Natural killer cell (primary cell): Measurements from ENCODE around the gene KIF2A. TPM values are rescaled to one million over a fixed set of nuclear protein-coding genes. Genes with fewer than 3 reads are reported as not detected.

Experiments used
- ATAC-seq, 3 donors: fragments of 150-1000 bp in 2 of 3; fragments of 200-7000 bp in 1 of 3; cut with Tn5 transposase; 1 replicate in 1 of 3; 2 replicates in 2 of 3; pipeline ENCODE4 v1.10.0; 2021; ENCODE audit warnings: mild to moderate bottlenecking in 2 of 3, moderate library complexity in 2 of 3
- DNase-seq, 2 donors: peaks; one replicate each; pipeline versions ENCODE4 v3.0.0 to v3.0.0-alpha.2; 2013 to 2021; ENCODE audit warnings: mixed read lengths in 1 of 2
- H3K27ac ChIP-seq: one replicate; pipeline ENCODE4 v1.5.1; 2013; ENCODE audit warnings: mild to moderate bottlenecking, low read length
- H3K27me3 ChIP-seq: one replicate; pipeline ENCODE4 v1.6.1; 2013; ENCODE audit warnings: low read length; ENCODE audit not compliant: control insufficient read depth, insufficient read depth
- H3K36me3 ChIP-seq: one replicate; pipeline ENCODE4 v1.6.1; 2013; ENCODE audit warnings: low read length; ENCODE audit not compliant: control insufficient read depth, insufficient read depth
- H3K4me1 ChIP-seq: one replicate; pipeline ENCODE4 v1.6.1; 2013; ENCODE audit warnings: low read length; ENCODE audit not compliant: control insufficient read depth, insufficient read depth
- H3K4me3 ChIP-seq: one replicate; pipeline ENCODE4 v1.5.1; 2013; ENCODE audit warnings: low read length
- H3K9me3 ChIP-seq: one replicate; pipeline ENCODE4 v1.6.1; 2013; ENCODE audit warnings: low read length; ENCODE audit not compliant: control insufficient read depth, insufficient read depth
- H3K27ac Mint-ChIP-seq, 2 donors: one replicate each; pipeline ENCODE4 v1.8.0; 2022; ENCODE audit warnings: mild to moderate bottlenecking in 2 of 2, mixed read lengths in 2 of 2, moderate library complexity in 1 of 2
- H3K27me3 Mint-ChIP-seq, 2 donors: one replicate each; pipeline ENCODE4 v1.8.0; 2022; ENCODE audit warnings: low read depth in 2 of 2, mixed read lengths in 2 of 2
- H3K36me3 Mint-ChIP-seq: one replicate; pipeline ENCODE4 v1.8.0; 2022; ENCODE audit warnings: mixed read lengths
- H3K4me1 Mint-ChIP-seq, 2 donors: one replicate each; pipeline ENCODE4 v1.8.0; 2022; ENCODE audit warnings: mixed read lengths in 2 of 2
- H3K4me3 Mint-ChIP-seq: one replicate; pipeline ENCODE4 v1.8.0; 2022; ENCODE audit warnings: mild to moderate bottlenecking, moderate library complexity, mixed read lengths
- H3K9me3 Mint-ChIP-seq, 2 donors: one replicate each; pipeline ENCODE4 v1.8.0; 2022; ENCODE audit warnings: mixed read lengths in 2 of 2
- WGBS: methylation state at CpG from one replicate; pipeline ENCODE4 v1.1.7; 2013; ENCODE audit warnings: missing lambda C conversion rate; ENCODE audit not compliant: insufficient coverage; 5-methylcytosine and 5-hydroxymethylcytosine counted together
- intact Hi-C: fragments of 100-400 bp; cut with micrococcal nuclease; formaldehyde crosslinking; loops from one replicate; pipeline ENCODE4 v1.14.2; 2022
- total RNA-seq, 4 donors: library from RNA; stranded (reverse); fragments of 120-200 nt in 1 of 4; gene quantifications; one replicate each; pipeline versions ENCODE4 v1.2.3 to v1.2.4, GENCODE V29; 2013 to 2022
- TF ChIP-seq, protein P1 (sequence below): fragments of 200-600 bp; IDR thresholded peaks from one replicate; pipeline ENCODE4 v1.8.0; 2022; ENCODE audit warnings: antibody characterized with exemption

KIF2A gene
- total RNA-seq, 3 donors from 2014 or later (not counting 1 experiment from before 2014, with no cell fraction given) = 80.4 to 95.2 (median 80.6) TPM

DNA sequence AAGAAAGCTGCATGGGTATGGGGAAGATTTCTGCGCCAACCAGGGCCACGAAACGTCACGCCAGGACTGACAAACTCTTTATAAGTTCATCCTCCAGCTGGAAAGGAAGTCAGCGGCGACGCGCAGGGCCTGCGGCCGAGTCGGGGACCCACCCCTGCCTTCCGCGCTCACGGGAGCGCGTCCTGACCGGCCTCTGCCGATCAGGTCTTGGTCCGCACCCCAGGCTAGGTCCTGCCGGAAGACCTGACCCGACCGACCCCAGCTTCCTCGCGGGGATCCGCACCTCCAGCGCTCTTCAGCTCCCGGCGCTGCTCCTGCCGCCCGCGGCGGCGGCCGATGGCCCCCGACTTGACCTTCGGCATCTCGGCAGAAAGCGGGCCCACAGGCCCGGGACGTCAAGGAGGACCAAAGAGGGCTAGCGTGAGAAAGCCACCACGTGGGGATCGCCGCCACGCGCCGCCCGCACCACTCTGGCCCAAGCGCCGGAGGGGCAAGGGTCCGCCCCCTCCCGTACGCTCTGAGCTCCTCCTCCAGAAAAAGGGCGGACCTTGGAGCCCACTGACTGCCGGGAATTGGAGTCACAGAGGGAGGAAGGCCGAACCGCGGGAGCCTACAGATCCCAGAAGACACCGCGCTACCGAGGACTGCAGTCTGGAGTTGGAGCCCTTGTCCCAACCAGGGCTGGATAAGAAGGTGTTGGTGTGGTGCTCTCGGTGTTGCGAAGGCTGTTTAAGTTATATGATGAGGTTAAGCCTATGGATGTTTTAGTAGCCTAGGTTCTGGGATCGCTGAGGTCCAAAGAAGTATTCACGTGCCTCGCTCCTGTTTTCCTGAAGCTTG, 97.6 kb downstream of the KIF2A start, which contains the start of gene DIMT1:
Gene DIMT1 (minus strand): TSS at position 495 of the 840 bp plus-strand sequence. CDS start 133 bp downstream, at position 362.
- Histone ChIP-seq H3K27me3 (no peaks in the 10 kb centered on the region), H3K4me1 (no peaks in the 10 kb centered on the region), H3K4me3 (peak within 1 kb of the TSS; percentile 73), H3K36me3 (peaks cover 2% of the 10 kb centered on the region), H3K9me3 (no peaks in the 10 kb centered on the region), H3K27ac (peak within 1 kb of the TSS; percentile 92)
- under 1% methylated on average over 66 of the region's 66 CpGs for WGBS
- peak; percentile 88 to 96 for DNase-seq
- no peaks in the 10 kb centered on the region for H3K27me3 Mint-ChIP-seq
- no peaks in the 10 kb centered on the region for H3K9me3 Mint-ChIP-seq
- no peaks in the 10 kb centered on the region for H3K36me3 Mint-ChIP-seq
- TF ChIP-seq, protein P1, sequence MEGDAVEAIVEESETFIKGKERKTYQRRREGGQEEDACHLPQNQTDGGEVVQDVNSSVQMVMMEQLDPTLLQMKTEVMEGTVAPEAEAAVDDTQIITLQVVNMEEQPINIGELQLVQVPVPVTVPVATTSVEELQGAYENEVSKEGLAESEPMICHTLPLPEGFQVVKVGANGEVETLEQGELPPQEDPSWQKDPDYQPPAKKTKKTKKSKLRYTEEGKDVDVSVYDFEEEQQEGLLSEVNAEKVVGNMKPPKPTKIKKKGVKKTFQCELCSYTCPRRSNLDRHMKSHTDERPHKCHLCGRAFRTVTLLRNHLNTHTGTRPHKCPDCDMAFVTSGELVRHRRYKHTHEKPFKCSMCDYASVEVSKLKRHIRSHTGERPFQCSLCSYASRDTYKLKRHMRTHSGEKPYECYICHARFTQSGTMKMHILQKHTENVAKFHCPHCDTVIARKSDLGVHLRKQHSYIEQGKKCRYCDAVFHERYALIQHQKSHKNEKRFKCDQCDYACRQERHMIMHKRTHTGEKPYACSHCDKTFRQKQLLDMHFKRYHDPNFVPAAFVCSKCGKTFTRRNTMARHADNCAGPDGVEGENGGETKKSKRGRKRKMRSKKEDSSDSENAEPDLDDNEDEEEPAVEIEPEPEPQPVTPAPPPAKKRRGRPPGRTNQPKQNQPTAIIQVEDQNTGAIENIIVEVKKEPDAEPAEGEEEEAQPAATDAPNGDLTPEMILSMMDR = no peak
- H3K27ac Mint-ChIP-seq = peak within 1 kb of the TSS; percentile 94 to 96
- peaks cover 25 to 30% of the 10 kb centered on the region in 2 donors for H3K4me1 Mint-ChIP-seq
- intact Hi-C loops = loop anchor here (1.0 to 2.0 kb wide), 2 partner anchors 9 to 97 kb away; partner anchors contain the start of genes IPO11 and KIF2A
- peak within 1 kb of the TSS; percentile 98 for H3K4me3 Mint-ChIP-seq
- ATAC-seq = peak; percentile 97 to 100 (median 97)

DNA sequence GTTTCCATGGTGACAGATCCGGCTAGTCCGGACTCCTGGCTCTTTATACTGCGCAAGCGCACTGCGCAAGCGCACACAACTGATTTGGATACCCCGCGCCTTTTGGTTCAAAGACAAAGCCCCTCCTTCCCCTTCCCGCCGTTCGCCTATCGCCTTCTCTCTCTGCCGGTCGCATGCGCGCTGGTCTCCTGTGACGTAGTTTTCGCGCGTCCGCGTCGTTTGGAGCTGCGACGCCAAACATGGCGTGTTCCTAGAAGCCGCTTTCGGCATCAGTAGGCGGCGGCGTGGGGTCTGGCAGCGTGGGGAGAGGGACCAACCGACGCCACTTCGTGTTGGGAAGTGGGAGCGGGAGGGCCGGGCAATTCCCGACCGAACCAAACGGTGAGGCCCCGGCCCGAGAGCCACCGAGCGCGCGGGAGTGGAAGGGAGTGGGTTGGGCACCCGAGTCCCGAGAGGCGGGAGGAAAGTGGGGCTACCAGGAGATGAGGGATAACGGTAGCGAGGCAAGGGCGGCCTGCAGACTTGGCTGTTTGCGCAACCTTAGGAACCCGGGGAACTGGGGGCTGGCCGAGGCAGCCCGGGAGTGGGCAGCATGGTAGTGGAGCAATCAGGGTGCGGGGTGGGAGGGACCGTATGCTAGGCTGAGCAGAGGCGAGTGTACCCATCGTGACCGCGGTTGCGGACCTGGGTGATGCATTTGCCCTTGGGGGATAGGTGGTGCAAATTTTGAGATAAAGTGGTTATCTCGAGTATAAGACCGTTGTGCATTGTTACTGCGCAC, 106.7 kb downstream of the KIF2A start, which contains the start of gene IPO11:
Gene IPO11 (plus strand): TSS at position 215 of the 781 bp plus-strand sequence. CDS start 24,517 bp downstream, outside the sequence.
- H3K27ac Mint-ChIP-seq = peak within 1 kb of the TSS; percentile 92 to 93
- H3K27me3 Mint-ChIP-seq = no peaks in the 10 kb centered on the region
- TF ChIP-seq, protein P1 = no peak
- Histone ChIP-seq H3K4me3 (peak within 1 kb of the TSS; percentile 79), H3K27me3 (no peaks in the 10 kb centered on the region), H3K27ac (peak within 1 kb of the TSS; percentile 60), H3K9me3 (no peaks in the 10 kb centered on the region), H3K36me3 (no peaks in the 10 kb centered on the region), H3K4me1 (peaks cover 13% of the 10 kb centered on the region)
- no peaks in the 10 kb centered on the region for H3K36me3 Mint-ChIP-seq
- WGBS = under 1% methylated on average over 66 of the region's 66 CpGs
- H3K9me3 Mint-ChIP-seq = no peaks in the 10 kb centered on the region
- intact Hi-C loops = loop anchor here (1.0 kb wide), 2 partner anchors 8 to 166 kb away; partner anchors contain the start of gene LRRC70
- DNase-seq = peak; percentile 99 to 100
- peak within 1 kb of the TSS; percentile 96 for H3K4me3 Mint-ChIP-seq
- ATAC-seq = peak; percentile 94 to 97 (median 94)
- H3K4me1 Mint-ChIP-seq = peaks cover 15 to 17% of the 10 kb centered on the region in 2 donors

DNA sequence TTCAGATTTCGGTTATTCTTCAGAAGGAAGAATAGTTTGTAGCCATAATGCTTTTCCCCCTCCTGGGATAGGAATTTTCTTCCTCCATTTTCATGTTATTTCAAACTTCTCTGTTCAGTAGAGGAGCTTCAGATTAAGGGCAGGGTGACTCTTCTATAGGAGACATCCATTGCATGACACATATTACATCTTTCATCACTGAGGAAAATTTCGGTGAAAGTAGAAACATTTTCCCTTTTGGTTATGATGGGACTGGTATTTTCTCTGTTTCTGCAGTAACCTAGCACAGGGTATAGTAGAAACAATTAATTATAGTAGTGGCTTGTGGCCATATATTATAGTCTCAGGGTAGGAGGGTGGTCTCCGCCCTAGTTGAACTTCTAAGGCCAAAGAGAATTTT, 107.7 kb downstream of the KIF2A start:
- no peak for ATAC-seq
- no peaks in the 10 kb centered on the region for H3K36me3 Mint-ChIP-seq
- H3K27ac Mint-ChIP-seq = peak overlapping the region; percentile 92 to 93
- H3K27me3 Mint-ChIP-seq = no peaks in the 10 kb centered on the region
- no peaks in the 10 kb centered on the region for H3K9me3 ChIP-seq
- DNase-seq = no peak
- H3K4me1 Mint-ChIP-seq = peaks cover 15 to 18% of the 10 kb centered on the region in 2 donors
- no peaks in the 10 kb centered on the region for H3K27me3 ChIP-seq
- H3K27ac ChIP-seq = no peak overlapping the region
- H3K4me3 ChIP-seq = no peak overlapping the region
- 65% methylated on average over 2 of the region's 3 CpGs for WGBS
- H3K4me3 Mint-ChIP-seq = peak overlapping the region; percentile 96
- H3K36me3 ChIP-seq = no peaks in the 10 kb centered on the region
- TF ChIP-seq, protein P1 = no peak
- H3K9me3 Mint-ChIP-seq = no peaks in the 10 kb centered on the region
- H3K4me1 ChIP-seq = peaks cover 13% of the 10 kb centered on the region
- intact Hi-C loops = no loop called here
